GM18870 (cell line): ENCODE measurements around the gene TAS1R2.
"Not testable (repeated sequence)": the region's sequence is repeated elsewhere in the genome, so short reads cannot be mapped to it uniquely, and the experiment has no call there.

Experiments used
- ATAC-seq: cut with Tn5 transposase; IDR thresholded peaks from one replicate; pipeline ENCODE4 v1.9.1; 2021; ENCODE audit warnings: moderate library complexity; ENCODE audit not compliant: unreplicated experiment

TAS1R2 gene

DNA sequence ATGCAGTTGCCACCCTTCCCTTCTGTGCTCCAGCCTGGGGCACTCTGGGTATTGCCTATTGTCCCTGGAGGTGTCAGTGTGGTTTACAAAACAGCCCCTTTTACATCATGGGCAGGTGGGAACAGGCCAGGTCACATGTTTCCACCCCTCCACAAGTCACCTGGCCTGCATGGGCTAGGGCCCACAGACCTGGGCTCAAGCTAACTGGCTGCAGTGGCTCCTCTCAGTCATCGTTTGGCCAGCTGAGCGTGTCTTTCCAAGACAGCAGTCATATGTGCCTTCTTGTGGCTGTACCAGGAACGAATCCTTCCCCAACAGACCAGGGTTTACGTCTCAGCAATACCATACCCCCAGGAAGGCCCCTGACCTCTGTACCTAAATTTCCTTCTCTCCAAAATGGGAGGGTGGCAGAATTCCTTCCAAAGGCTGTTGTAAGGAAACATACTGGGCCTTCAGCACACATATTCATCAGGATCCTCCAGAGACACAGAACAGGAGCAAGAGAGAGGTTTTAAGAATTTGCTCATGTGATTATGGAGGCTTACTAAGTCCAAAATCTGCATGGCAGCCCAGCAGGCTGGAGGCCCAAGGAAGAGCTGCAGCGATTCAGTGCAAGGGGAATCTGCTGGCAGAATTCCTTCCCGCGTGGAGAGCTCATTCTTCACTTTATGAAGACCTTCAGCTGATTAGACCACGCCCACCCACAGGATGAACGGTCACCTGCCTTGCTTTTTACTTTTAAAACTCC, 10.6 kb upstream of the TAS1R2 start:
- no peak for ATAC-seq

DNA sequence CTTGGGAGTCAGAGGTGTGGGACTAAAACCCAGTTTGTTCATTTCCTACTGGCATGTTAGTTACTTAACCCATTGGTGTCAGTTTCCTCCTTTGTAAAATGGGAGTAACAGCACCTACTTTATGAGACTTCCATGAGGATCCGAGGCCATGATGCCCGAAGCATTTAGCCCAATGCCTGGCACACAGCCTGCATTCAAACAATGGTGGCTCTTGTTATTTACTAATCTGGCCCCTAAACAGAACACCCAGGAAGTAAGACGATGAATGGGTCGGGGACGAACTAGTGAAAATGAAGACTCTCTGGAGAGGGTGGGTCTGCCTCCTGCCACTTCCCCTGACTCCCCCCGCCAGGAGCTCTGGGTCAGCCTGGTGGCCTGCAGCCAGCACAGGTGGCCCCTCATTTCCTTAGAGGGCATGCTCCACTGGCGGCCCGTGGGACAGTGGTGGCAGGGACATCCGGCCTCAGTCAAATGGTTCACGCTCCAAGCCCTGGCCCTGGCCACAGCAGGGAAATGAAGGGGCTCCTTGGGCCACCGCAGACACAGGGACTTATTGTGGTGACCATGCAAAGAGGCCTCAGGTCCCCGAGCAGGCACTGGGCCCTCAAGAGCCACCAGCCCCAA, 9.5 kb upstream of the TAS1R2 start:
- no peak for ATAC-seq

DNA sequence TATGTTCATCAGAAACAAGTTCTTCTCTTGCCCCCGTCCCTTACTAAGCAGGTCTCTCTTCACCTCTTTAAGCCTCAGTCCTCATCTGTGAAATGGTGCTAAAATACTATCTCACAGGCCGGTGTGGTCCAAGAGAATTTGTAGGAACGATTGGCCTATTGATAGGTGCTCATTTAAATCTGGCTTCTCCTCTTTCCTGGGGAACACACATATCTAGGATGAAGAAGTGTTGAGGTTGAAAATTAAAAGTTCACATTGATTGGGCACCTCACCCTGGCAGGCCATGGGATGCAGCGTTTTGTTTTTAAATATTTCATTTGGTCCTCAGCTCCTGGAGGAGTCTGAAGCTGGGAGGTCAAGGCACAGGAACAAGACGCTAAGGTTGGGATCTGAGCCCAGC, 8.9 kb upstream of the TAS1R2 start:
- ATAC-seq, result no peak

- no peak for ATAC-seq
Measured at GRCh38 chr1:18866846-18867245, 7.4 kb upstream of the TAS1R2 start.

DNA sequence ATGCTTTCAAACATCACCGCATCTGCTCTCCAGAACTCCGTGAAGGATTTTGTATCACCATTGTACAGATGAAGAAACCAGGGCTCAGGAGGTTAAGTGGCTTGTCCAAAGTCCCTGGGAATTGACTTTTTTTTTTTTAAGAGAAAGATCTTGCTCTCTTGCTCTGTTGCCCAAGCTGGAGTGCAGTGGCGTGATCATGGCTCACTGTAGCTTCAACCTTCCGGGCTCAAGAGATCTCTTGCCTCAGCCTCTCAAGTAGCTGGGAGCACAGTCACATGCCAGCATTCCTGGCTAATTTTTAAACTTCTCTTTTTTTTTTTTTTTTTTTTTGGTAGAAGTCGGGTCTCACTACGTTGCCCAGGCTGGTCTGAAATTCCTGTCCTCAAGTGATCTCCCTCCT, 6.9 kb upstream of the TAS1R2 start:
- no peak for ATAC-seq

DNA sequence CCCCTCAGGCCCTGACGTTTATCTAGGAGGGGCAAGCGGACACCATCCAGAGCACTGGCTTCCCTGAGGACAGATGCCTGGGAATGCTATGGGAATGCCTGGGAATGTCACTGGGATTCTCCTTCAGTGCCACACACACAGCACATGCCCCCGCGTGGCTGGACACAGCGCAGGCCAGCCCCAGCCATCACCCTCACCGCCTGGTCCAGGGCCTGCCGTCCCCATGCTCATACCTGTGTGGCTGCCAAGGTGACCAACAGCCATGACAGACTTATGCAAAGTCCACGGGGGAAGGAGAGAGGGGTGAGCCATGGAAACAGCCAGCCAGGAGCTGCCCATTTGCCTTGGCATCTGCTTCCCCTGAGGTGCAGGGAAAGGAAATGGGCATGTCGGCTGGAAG, 5.7 kb upstream of the TAS1R2 start:
- ATAC-seq, result no peak

GRCh38 chr1:18861590-18861989, 2.1 kb upstream of the TAS1R2 start:
- ATAC-seq, result no peak

GRCh38 chr1:18861082-18861481, 1.6 kb upstream of the TAS1R2 start:
- no peak for ATAC-seq

GRCh38 chr1:18858070-18858688, 1.3 kb downstream of the TAS1R2 start:
- ATAC-seq, result no peak

DNA sequence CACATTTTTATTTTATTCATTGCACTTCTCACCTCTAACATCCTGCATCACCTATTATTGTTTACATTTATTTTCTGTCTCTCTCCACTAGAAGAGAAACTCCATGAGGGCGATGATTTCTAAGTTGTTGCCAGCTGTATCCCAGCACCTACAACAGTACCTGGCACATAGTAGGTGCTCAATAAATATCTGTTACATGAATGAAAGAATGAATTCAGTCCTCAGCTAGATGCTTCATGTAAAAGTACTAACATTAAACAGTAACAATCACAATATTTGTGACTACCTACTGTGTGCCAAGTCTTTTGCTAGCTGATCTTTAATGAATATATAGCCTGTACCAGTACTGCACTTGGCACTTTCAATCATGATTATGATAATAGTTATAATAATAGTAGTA, 3.0 kb downstream of the TAS1R2 start:
- ATAC-seq, result no peak

DNA sequence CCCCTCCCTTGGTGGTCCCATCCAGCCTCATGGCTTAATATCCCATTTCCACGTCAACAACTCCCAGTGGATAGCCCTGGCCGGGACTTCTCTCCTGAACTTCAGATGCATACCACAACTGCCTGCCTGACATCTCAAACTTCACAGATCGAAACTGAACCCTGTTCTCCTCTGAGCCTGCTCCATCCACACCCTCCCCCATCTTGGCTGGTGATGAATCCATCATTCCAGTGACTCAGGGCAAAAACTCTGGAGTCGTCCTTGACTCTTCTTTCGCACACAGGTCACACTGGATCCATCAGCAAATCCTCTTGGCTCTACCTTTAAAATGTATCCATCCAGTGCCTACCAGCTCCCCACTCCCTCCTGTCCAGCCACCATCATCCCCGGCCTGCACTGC, 3.9 kb downstream of the TAS1R2 start:
- ATAC-seq, result no peak

- no peak for ATAC-seq
Measured at GRCh38 chr1:18854331-18855025, 5.0 kb downstream of the TAS1R2 start.

DNA sequence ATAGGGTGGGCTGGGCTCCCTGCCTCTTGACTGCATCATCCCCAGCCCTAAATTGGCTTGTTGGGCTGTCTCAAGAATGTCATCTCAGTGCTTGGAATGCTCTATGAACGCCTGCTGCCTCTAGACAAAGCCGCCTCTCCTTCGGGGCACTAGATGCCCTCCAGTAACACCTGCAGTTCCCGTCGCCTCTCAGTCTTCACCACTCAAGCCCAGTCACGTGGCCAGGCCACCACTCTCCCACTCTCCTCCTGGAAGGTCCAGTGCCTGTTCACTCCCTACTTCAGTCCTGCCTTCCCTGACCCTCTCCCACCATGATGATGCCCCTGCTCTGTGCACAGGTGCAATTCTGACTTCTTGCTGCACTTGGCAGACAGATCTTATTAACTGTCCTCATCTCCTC, 7.0 kb downstream of the TAS1R2 start:
- no peak for ATAC-seq

- no peak for ATAC-seq
Measured at GRCh38 chr1:18849261-18849711, 10.2 kb downstream of the TAS1R2 start.

GRCh38 chr1:18847723-18848122, 11.7 kb downstream of the TAS1R2 start:
- ATAC-seq, result not testable (repeated sequence)

DNA sequence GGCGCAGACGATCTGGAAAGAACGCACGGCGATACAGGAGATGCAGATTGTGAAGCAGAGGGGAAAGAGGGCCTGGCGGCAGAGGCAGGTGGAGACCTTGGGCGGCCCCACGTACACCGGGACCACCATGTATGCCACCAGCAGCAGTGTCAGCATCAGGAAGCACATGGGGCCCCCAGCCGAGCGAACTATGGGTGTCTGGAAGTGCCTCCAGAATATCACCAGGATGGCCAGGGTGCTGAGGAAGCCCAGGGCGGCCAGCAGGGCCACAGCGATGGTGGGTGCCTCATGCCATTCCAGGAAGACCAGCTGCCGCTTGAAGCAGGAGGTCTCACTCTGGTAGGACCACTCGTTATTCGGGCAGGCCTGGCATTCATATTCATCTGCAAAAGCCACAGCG, 19.3 kb downstream of the TAS1R2 start:
- no peak for ATAC-seq

GRCh38 chr1:18836654-18837053, 22.8 kb downstream of the TAS1R2 start:
- ATAC-seq, result no peak

DNA sequence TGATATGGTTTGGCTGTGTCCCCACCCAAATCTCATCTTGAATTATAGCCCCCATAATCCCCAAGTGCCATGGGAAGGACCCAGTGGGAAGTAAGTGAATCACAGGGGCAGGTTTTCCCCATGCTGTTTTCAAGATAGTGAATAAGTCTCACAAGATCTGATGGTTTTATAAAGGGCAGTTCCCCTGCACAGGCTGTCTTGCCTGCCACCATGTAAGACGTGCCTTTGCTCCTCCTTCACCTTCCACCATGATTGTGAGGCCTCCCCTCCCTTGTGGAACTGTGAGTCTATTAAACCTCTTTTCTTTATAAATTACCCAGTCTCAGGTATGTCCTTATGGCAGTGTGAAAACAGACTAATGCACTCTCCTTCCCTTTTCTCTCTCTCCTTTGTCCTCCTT, 27.1 kb downstream of the TAS1R2 start:
- not testable (repeated sequence) for ATAC-seq

GRCh38 chr1:18831656-18832055, 27.8 kb downstream of the TAS1R2 start:
- ATAC-seq, result no peak

- no peak for ATAC-seq
Measured at GRCh38 chr1:18830596-18830995, 28.9 kb downstream of the TAS1R2 start.

DNA sequence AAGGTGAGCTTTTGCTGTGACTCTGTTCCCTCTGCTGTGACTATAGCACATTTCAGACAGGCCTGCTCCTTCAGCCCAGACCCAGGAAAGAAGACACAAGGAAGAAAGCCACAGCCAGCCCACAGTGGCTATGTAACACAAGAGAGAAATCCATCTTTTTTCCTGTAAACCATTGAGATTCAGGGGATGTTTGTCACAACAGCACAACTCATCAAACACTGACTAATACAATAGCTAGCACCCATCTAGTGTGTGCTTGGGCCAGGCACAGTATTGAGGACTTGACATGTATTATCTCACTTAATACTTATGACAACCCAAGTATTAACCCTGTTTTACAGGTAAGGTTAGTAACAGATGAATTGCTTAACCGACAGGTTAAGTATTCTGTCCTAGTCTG, 29.8 kb downstream of the TAS1R2 start:
- no peak for ATAC-seq

DNA sequence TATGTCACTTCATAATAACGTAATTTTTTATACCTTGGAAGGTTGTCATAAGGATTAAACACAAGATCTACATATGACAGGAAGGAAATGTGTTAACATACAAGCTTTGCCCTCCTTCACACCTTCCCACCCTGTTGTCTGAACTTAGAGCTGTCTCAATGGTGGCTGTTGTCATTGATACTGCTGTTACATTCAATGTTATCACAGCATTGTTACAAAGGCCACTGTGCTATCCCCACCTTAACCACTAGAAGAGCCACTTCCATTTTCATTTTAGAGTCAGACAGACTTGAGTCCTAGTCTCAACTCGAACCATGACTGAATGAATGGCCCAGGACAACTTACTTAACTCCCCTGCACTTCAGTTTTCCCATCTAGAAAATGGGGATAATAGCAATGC, 31.2 kb downstream of the TAS1R2 start:
- no peak for ATAC-seq
